HG02610 (cell line): ENCODE measurements around the gene DDAH2.
A peak's percentile ranks its signal among the peaks of the same experiment; 100 is the strongest.

Experiments
- ATAC-seq: cut with Tn5 transposase; IDR thresholded peaks from one replicate; pipeline ENCODE4 v1.9.1; 2021; ENCODE audit warnings: mild to moderate bottlenecking, moderate library complexity; ENCODE audit not compliant: unreplicated experiment

Gene DDAH2

GRCh38 chr6:31734247-31734820 lies 5.2 kb upstream of the DDAH2 start:
- no peak for ATAC-seq

- no peak for ATAC-seq
Observed at GRCh38 chr6:31733734-31734133, 4.6 kb upstream of the DDAH2 start.

- ATAC-seq = no peak
Observed at GRCh38 chr6:31732029-31732428, 2.9 kb upstream of the DDAH2 start.

- ATAC-seq = no peak
Observed at GRCh38 chr6:31730631-31731086, 1.6 kb upstream of the DDAH2 start.

- ATAC-seq = no peak
Observed at GRCh38 chr6:31729979-31730630, 1.0 kb upstream of the DDAH2 start.

- ATAC-seq = no peak
Observed at GRCh38 chr6:31729515-31729978, 448 bp upstream of the DDAH2 start.

- ATAC-seq = no peak
Observed at GRCh38 chr6:31727717-31728671, 1.1 kb downstream of the DDAH2 start.

GRCh38 chr6:31727034-31727716 lies 1.9 kb downstream of the DDAH2 start:
- ATAC-seq = peak; percentile 63

- no peak for ATAC-seq
Observed at GRCh38 chr6:31725502-31726350, 3.4 kb downstream of the DDAH2 start.

- ATAC-seq = no peak
Observed at GRCh38 chr6:31723980-31724691, 5.0 kb downstream of the DDAH2 start.

GRCh38 chr6:31723245-31723979 lies 5.7 kb downstream of the DDAH2 start, which contains the start of gene MPIG6B:
TSS of gene MPIG6B (plus strand) at chr6:31723373. CDS start at chr6:31723384, 11 bp downstream.
- no peak for ATAC-seq

- ATAC-seq = no peak
Observed at GRCh38 chr6:31722173-31722572, 6.9 kb downstream of the DDAH2 start.

GRCh38 chr6:31721351-31722020 lies 7.6 kb downstream of the DDAH2 start, which contains the start of gene LY6G6C:
TSS of gene LY6G6C (minus strand) at chr6:31721746. CDS start at chr6:31721679, 67 bp downstream.
- ATAC-seq = no peak

GRCh38 chr6:31720196-31720770 lies 8.8 kb downstream of the DDAH2 start:
- ATAC-seq = no peak

GRCh38 chr6:31719001-31719400 lies 10.1 kb downstream of the DDAH2 start:
- no peak for ATAC-seq

GRCh38 chr6:31718265-31718664 lies 10.8 kb downstream of the DDAH2 start:
- ATAC-seq = no peak

GRCh38 chr6:31717499-31718222 lies 11.4 kb downstream of the DDAH2 start:
- ATAC-seq = no peak
